SHP77 treated with DMSO at 0.1 percent for 48 hours (cell line): ENCODE data around the gene SNX27.
A peak's percentile ranks its signal among the peaks of the same experiment; 100 is the strongest.
"Not testable (repeated sequence)": the region's sequence is repeated elsewhere in the genome, so short reads cannot be mapped to it uniquely, and the experiment has no call there.

Experiments used
- DNase-seq: peaks from one replicate; lab custom pipeline; 2025; lab: John Stamatoyannopoulos, UW

Gene SNX27

DNA sequence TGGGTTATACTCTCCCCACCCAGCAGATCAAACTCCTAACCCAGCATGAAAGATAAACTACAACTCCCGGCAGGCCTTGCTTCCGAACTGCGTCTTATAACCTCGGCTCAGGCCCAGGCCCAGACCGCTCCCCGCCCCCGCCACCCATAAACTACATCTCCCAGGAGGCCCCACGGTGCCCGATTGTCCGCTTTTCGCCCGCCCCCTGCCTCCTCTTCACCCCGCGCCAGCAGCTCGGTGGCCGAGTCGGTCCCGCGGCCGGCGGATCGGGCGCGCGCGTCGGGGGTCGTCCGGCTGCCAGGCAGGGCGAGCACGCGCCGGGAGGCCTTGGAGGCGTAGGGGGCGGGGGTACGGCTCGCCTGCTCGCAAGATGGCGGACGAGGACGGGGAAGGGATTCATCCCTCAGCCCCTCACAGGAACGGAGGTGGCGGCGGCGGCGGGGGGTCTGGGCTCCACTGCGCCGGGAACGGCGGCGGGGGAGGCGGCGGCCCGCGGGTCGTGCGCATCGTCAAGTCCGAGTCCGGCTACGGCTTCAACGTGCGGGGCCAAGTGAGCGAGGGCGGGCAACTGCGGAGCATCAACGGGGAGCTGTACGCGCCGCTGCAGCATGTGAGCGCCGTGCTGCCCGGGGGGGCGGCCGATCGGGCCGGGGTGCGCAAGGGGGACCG lies at the start of gene SNX27:
SNX27 (plus strand) TSS at position 219 of the 669 bp plus-strand sequence; CDS start at position 371, 152 bp downstream.
- peak; percentile 97 for DNase-seq

GRCh38 chr1:151562661-151563060 lies 49.2 kb upstream of the SNX27 start:
- no peak for DNase-seq

GRCh38 chr1:151563376-151563775 lies 48.5 kb upstream of the SNX27 start:
- no peak for DNase-seq

DNA sequence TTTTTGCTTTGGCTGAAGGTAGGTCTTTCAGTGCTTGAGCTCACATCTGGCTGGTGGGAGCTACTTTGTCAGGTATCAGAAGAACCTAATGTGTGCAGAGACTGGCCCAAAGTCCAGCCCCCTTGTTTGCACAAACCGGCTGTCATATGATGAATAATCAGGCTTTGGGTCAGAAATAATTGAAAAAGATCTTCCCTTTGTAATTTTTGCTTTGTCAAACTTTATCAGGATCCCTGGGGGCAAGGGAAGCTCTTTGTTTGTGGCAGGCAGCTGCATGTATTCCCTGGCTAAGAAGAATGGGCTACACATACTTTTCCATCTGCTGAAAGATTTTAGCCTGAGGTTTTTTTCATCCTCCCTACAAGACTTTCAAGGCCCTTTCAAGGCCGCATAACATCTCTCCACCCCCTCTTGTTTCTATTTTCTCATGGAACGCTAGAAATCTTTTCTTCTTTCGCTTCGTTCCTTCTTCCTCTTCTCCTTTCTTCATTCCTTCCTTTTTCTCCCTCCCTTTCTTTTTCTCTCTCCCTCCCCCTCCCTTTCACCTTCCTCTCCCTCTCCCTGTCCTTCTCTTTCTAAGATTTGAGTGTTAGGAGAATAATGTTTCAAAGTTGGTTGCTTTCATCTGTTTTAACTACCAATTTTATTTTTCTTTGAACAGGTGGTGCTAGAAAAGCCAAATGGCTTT lies 46.2 kb upstream of the SNX27 start:
- no peak for DNase-seq

GRCh38 chr1:151568626-151569088 lies 43.2 kb upstream of the SNX27 start:
- no peak for DNase-seq

- peak; percentile 19 for DNase-seq
Observed at GRCh38 chr1:151570819-151571218, 41.0 kb upstream of the SNX27 start.

DNA sequence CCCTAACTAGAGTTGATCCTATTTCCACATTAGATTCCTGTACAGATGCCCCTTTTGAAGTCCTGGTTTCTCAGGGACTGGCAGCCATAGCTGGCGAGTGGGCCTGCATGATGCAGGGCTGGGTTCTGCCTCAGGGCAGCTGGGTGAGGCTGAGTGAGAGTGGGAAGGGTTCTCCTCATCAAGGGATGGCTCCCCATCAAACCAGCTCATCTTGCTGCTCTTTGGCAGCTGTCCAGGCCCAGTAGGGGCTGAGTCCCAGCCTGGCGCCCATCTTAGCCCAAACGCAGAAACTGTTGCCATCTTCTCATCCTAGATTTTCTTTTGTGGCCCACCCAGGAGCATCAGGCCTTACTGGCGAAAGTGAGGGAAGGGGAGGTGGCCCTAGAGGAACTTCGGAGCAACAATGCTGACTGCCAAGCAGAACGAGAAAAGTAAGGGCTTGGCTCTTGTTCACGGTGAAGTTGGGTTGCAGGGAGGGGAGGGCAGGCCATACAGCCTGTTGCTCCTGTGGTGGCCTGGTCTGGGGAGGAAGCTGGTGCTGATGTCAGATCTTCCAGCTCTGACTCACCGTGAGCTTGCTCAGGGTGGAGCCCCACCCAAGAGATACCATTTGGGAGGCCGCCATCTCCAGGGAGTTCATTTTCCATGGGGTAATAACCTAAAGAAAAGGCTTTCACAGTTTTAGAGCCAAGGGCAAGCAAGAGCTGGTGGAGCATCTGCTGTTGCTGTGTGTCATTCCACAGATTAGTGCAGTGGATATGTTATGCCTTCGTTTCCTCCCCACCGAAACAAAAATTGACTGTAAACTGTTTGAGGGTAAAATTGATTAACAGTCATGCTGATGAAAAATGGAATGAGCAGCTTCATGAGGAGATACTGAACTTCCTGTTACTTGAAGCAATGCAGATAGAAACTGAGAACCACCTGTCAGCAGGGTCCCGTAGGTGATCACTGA lies 37.0 kb upstream of the SNX27 start:
- DNase-seq: no peak

DNA sequence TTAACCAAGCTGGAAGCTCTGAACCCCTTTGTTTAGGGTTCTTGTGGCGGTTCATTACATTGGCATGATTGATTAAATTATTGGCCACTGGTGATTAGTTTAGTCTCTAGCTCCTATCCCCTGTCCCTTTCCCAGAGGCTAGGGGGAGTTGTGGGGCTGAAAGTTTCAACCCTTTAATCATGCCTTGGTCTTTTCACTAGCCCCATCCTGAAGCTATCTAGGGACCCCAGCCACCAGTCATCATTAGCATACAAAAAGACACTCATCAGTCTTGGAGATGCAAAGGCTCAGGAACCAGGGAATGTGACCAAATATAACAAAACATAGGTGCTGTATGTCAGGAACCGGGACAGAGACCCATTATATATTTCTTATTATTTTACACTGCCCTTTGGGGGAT lies 34.7 kb upstream of the SNX27 start:
- no peak for DNase-seq

DNA sequence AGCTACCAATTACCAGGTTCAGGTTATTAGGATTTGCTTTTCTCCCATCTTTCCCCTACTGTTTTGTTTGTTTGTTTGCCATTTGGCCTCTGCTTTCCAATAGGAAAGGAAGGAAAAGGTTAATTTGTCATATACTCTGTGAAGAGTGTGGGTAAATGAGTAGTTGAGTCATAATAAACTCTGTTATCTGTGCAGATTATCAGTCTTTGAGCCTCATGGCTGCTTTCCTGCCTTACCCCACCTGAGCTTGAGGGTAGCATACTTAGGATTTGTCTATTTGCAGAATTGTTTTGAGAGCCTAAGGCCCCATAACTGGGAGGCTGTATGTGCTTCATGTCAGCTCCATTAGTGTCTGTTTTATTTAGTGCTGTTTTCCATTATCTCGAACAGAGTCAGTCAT lies 32.9 kb upstream of the SNX27 start:
- no peak for DNase-seq

- no peak for DNase-seq
Observed at GRCh38 chr1:151579436-151580225, 32.2 kb upstream of the SNX27 start.

DNA sequence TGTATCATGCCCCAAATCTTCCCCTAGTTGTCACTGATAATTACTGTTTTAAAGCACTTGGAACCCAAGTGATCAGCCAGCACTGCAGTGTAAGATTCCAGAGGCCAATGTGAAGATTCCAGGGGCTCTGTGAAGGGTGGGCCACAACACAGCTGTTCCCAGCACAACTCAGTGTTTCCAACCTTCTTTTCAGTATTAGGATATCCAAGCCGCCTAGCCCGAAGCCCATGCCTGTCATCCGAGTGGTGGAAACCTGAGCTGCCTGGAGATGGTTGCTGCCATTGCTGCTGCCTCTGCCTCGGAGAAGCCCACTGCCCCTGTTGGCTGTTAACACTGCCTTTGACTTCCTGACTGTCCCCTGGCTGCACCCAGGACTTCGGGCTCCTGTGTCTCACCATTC lies 30.4 kb upstream of the SNX27 start:
- no peak for DNase-seq

GRCh38 chr1:151581921-151582320 lies 29.9 kb upstream of the SNX27 start:
- no peak for DNase-seq

GRCh38 chr1:151583796-151584195 lies 28.1 kb upstream of the SNX27 start:
- DNase-seq: no peak

DNA sequence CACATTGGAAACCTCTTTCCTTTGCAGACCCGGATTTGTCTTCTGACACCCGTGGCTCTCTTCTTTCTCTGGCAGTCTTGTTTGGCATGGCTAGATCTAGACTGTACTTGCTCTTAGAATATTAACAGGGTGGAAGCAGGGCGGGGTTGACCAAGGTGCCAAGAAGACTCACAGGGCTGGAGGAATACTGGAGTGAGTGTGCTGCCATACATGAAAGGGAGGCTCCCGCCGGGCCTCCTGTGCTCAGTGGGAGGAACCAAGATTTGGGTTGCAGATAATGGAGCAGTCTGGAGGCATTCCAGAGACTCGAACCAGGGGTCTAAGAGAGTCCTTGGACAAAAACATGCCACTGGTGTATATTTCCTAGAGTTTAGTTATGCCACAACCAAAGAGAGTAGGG lies 27.6 kb upstream of the SNX27 start:
- DNase-seq: no peak

GRCh38 chr1:151584780-151585179 lies 27.1 kb upstream of the SNX27 start:
- DNase-seq: no peak

DNA sequence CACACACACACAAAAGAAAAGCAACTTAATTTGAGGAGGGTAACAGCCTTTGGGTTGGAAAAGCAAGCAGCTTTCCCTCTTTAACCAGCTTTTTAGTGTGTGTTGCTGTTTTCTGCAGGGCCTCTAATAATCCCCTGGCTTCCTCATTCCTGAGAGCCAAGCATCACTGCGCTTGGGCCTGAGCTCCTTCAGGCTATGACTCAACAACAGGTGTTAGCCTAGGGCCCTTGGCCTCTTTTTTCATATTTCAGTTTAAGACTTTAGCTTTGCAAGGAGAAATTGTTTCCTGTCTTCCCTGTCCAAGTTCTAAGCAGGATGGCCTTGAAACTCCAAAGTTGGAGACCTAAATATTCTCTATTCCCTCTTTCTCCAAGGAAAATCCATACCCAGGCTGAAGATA lies 26.2 kb upstream of the SNX27 start:
- no peak for DNase-seq

DNA sequence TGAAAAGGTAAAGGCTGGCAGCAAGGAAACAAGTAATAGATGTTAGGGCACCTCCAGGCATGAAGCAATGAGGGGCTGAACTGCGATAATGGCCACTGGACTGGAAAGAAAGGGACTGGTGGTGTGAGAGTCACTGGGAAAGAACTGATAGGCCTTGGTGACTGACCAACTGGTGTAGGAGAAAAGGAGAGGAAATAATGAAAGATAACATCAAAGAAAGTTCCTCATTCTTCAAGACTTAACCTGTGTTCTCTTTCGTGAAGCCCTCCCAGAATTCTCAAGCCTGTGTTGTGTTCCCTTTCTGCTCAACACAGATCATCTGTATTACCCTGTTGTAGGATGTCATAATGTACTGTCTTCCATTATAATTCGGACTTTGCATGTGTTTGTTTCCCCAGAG lies 20.9 kb upstream of the SNX27 start:
- no peak for DNase-seq

- DNase-seq: no peak
Observed at GRCh38 chr1:151593730-151594129, 18.1 kb upstream of the SNX27 start.

DNA sequence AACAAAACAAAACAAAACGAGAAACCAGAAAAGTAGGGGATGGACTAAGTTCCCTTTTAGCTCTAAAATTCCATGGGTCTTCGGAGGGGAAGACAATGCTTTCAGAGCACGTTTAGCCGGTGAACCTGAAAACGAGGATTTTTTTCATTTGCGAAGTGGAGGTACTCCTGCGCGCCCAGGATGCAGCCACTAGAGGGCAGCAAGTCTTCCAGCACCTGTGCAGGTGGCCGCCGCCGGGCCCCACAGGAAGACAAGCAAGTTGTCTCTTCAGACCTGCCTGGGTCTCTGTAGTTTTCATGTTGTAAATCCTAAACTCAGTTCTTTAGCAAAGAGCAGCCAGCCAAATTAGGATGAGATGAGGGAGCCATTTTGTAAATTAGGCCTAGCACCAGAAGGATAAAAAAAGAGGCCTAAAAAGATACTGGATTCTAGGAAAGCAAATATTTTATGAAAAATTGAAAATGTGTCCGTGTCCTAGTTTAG lies 17.7 kb upstream of the SNX27 start:
- peak; percentile 73 for DNase-seq

DNA sequence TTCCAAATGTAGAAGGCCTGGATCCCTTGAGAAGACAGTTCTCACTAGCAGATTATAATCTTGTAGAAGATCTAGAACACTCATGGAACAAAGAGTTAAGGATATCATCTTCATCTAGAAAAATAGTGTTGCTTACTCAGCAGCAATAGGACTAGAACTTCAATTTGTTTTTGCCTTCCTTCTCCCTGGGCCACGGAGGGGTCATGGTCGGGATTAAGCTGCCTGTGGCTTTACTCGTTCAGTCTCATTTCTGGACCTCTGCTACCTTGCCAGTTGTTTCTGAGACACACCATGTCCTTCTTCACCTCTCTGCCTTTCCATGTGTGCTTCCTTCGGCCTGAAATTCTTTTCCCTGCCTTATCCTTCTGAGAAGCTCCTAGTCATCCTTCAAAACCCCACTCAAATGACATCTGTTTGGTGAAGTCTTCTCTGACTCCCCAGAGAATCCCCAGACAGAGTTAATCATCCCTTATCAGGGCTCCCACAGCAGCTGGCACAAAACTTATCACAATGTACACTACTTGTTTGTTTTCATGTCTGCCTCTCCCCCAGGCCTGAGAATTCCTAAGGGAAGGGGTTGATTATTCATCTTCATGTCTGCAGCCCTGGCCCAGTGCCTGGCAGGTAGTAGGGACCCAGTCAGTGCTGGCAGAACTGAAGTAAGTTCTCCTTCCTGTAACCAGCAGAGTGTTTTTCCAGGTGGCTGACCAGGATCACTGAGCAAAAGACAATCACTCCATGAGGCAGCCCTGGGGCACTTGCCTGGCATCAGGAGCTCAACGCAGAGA lies 15.5 kb upstream of the SNX27 start:
- DNase-seq: no peak

- DNase-seq: not testable (repeated sequence)
Observed at GRCh38 chr1:151602550-151602949, 9.3 kb upstream of the SNX27 start.
